Bronchial epithelial cell (primary cell): ENCODE data around the gene FAIM2. TPM values are rescaled to one million over a fixed set of nuclear protein-coding genes. Genes with fewer than 3 reads are reported as not detected.

ENCODE experiments used
- DNase-seq: peaks from one replicate; pipeline ENCODE4 v3.0.0-alpha.2; 2010; ENCODE audit warnings: low read depth
- FAIRE-seq: peaks from 2 replicates; lab custom pipeline; 2011; peaks lifted over from hg19 to GRCh38; lab: Jason Lieb, UNC
- H3K27me3 ChIP-seq: 2 replicates; pipeline ENCODE4 v1.5.1; 2011; ENCODE audit warnings: low read length; ENCODE audit not compliant: control insufficient read depth, insufficient read depth
- H3K36me3 ChIP-seq: 2 replicates; pipeline ENCODE4 v1.5.1; 2011; ENCODE audit warnings: low read length; ENCODE audit not compliant: control insufficient read depth, insufficient read depth
- H3K4me3 ChIP-seq: 2 replicates; pipeline ENCODE4 v1.5.1; 2011; ENCODE audit warnings: mild to moderate bottlenecking, low read depth, low read length, control low read depth
- total RNA-seq: library from RNA; depleted of rRNA; stranded (reverse); fragments of >200 nt; gene quantifications from 2 replicates; pipeline ENCODE4 v1.2.1, GENCODE V29; 2014
- TF ChIP-seq, protein P1 (sequence below): IDR thresholded peaks from 2 replicates; pipeline ENCODE4 v1.5.1; 2011; ENCODE audit warnings: mild to moderate bottlenecking, moderate library complexity, low read length, control low read depth, inconsistent platforms; ENCODE audit not compliant: insufficient read depth, severe bottlenecking

Gene FAIM2
- total RNA-seq, 1 donor from 2014 or later = 0.53 TPM

DNA sequence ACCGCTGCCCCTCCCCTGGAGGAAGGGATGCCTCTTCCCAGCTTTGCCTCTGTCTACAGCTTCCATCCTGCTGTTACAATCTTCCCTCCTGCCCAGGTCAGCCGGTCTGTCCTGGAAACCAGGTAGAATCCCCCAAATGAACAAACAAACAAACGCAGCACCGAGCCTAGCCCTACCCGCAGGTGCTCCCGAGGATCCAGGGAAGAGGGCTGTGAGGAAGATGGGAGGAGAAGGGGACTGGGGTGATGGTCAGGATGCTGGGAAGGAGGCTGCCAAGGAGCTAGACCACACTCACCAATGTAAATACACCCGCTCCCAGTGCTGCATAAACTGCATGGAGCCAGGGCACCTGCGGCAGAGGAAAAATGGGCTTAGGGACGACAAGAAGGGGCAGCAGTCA lies 16.6 kb downstream of the FAIM2 start:
- Histone ChIP-seq H3K36me3 (no peaks in the 10 kb centered on the region), H3K27me3 (peaks cover 19% of the 10 kb centered on the region), H3K4me3 (no peak overlapping the region)
- DNase-seq (no peak), FAIRE-seq (no peak)
- TF ChIP-seq, protein P1, sequence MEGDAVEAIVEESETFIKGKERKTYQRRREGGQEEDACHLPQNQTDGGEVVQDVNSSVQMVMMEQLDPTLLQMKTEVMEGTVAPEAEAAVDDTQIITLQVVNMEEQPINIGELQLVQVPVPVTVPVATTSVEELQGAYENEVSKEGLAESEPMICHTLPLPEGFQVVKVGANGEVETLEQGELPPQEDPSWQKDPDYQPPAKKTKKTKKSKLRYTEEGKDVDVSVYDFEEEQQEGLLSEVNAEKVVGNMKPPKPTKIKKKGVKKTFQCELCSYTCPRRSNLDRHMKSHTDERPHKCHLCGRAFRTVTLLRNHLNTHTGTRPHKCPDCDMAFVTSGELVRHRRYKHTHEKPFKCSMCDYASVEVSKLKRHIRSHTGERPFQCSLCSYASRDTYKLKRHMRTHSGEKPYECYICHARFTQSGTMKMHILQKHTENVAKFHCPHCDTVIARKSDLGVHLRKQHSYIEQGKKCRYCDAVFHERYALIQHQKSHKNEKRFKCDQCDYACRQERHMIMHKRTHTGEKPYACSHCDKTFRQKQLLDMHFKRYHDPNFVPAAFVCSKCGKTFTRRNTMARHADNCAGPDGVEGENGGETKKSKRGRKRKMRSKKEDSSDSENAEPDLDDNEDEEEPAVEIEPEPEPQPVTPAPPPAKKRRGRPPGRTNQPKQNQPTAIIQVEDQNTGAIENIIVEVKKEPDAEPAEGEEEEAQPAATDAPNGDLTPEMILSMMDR = no peak

DNA sequence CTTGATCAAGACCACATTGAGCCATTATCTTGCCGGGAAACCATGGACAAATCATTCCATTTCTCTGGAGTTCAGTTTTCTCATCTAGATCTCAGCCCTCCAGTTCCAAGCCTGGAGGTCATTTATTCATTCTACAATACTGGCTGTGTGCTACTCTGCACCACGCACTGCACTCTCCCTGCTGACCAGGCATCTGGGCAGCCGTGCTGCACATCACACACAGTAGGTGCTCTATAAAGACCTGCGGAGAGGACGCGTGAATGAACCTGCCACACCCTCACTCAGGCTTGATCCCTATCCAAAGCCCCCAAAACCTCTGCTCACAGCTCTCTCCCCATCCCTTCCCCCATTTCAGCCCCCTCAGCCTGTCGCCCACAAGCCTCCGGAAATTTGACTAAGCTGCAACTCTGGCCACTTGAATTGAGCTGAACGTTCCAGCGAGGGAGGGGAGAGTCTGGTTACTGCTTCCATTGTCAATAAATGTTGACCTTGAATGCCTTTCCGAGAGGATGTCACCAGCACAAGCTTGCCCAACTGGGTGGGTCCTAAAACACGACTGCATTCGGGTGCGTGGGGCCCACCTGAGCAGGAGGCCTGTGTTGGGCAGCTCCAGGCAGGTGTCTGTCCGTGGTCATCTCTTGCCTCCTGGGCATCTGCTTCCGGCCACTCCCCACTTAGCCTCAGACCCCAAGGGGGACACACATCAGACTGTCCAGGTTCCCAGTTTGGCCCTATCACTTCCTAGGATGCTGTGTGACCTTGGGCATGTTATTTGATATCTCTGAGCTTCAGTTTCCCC lies 17.8 kb downstream of the FAIM2 start:
- Histone ChIP-seq H3K27me3 (peaks cover 19% of the 10 kb centered on the region), H3K4me3 (no peak overlapping the region), H3K36me3 (no peaks in the 10 kb centered on the region)
- FAIRE-seq (no peak), DNase-seq (no peak)
- TF ChIP-seq, protein P1 = no peak

DNA sequence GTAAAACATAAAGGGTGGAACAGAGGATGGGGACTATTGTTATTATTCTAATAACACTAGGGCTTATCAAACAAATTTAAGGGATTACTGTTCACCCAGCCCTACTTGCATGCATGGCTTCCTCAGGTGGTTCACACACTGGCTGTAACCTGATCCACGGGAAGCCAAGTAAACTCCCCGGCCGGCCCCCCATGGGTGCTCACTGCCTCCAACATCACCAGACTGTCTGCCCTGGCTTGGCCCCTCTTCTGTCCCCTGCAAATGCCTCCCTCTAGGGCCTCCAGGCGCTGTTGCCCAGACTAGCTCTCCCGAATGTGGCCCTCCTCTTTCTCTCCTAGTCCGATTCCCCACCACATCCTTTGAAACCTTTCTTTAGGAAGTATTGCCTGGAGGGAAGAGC lies 18.6 kb downstream of the FAIM2 start:
- no peak overlapping the region for H3K4me3 ChIP-seq
- peaks cover 19% of the 10 kb centered on the region for H3K27me3 ChIP-seq
- FAIRE-seq = no peak
- no peaks in the 10 kb centered on the region for H3K36me3 ChIP-seq
- TF ChIP-seq, protein P1 = no peak
- no peak for DNase-seq

DNA sequence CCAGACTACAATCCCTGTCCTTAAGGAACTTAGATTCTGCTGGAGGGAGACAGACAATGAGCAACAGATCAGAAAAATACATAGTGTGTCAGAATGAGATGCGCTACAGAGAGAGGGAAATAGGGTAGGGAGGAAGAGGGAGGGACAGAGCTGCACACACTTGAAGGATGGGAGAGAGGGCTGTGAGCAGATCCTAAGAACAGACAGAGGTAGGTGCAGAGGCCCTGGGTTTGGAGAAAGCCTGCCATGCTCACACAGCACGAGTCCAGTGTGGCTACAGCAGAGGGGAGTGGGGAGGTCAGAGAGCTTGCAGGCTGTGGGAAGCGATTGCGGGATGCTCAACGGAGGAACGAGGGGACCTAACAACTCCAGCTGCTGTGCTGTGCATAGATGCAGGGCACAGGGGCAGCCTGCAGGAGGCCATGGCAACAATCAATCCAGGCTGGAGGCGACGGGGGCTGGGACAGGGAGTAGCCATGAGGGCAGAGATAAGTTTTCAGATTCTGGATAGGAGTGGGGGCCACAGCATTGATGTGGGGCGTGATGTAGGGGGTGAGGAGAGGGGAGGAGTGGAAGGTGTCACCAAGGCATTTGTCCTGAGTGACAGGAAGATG lies 20.7 kb downstream of the FAIM2 start:
- Histone ChIP-seq H3K36me3 (no peaks in the 10 kb centered on the region), H3K27me3 (peaks cover 19% of the 10 kb centered on the region), H3K4me3 (no peak overlapping the region)
- FAIRE-seq (no peak), DNase-seq (no peak)
- TF ChIP-seq, protein P1 = no peak

DNA sequence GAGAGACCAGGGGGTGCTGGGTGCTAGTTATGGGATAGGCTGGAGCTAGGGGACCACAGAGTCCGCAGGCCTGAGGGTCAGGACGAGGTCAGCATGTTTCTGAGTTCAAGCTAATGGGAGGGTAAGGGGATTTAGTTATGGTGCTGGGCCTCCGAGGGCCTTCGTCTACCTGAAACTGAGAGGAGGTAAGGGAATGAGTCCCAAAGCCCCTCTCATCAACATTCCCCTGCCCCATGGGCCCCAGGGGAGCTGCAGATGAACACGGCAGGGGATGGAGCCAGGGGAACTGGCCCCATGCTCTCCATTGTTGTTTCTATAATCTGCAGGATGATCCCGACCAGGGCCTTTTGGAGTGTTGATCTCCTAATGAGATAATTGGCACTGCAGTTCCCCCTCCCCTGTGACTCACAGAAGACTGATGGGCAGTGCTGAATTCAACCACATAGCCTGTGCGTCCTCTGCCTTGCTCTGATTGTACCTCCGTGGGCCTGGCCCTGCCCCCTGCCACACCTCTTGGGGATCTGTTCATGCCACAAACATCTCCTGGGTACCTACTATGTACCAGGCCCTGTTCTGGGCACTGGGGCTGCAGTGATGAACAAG lies 21.4 kb downstream of the FAIM2 start:
- no peaks in the 10 kb centered on the region for H3K36me3 ChIP-seq
- no peak for DNase-seq
- TF ChIP-seq, protein P1 = no peak
- H3K27me3 ChIP-seq = peaks cover 19% of the 10 kb centered on the region
- FAIRE-seq = no peak
- no peak overlapping the region for H3K4me3 ChIP-seq
